Activated CD4-positive, alpha-beta T cell treated with anti-CD3 and anti-CD28 coated beads, Interleukin-2, amount 50 U/mL, for 16 hours (primary cell): Measurements from ENCODE around the gene APOC4.
"Not testable (repeated sequence)": the region's sequence is repeated elsewhere in the genome, so short reads cannot be mapped to it uniquely, and the experiment has no call there.

Source experiments
- DNase-seq: peaks from one replicate; pipeline ENCODE4 v3.0.0-alpha.2; 2020

APOC4 gene

GRCh38 chr19:44942067-44942571 is at the start of gene APOC4:
TSS of gene APOC4 (plus strand) at chr19:44942237. CDS start at chr19:44942278, 41 bp downstream.
- no peak for DNase-seq

- DNase-seq = no peak
Measured at GRCh38 chr19:44892932-44893331, 49.1 kb upstream of the APOC4 start.

- no peak for DNase-seq
Measured at GRCh38 chr19:44893332-44894051, 48.5 kb upstream of the APOC4 start.

GRCh38 chr19:44894052-44894400 is 48.0 kb upstream of the APOC4 start:
- DNase-seq = no peak

GRCh38 chr19:44894946-44895345 is 47.1 kb upstream of the APOC4 start:
- DNase-seq = no peak

- DNase-seq = no peak
Measured at GRCh38 chr19:44897835-44898234, 44.2 kb upstream of the APOC4 start.

GRCh38 chr19:44900328-44901244 is 41.5 kb upstream of the APOC4 start:
- no peak for DNase-seq

GRCh38 chr19:44903216-44903601 is 38.8 kb upstream of the APOC4 start:
- no peak for DNase-seq

- peak; percentile 78 for DNase-seq
Measured at GRCh38 chr19:44903602-44904425, 38.2 kb upstream of the APOC4 start.

GRCh38 chr19:44904426-44904994 is 37.5 kb upstream of the APOC4 start:
- DNase-seq = no peak

- DNase-seq = no peak
Measured at GRCh38 chr19:44905437-44906160, 36.4 kb upstream of the APOC4 start, which contains the start of gene APOE. TSS of gene APOE (plus strand) at chr19:44905796. CDS start at chr19:44906625, 829 bp downstream.

- no peak for DNase-seq
Measured at GRCh38 chr19:44907613-44908012, 34.4 kb upstream of the APOC4 start.

- DNase-seq = no peak
Measured at GRCh38 chr19:44908074-44908835, 33.8 kb upstream of the APOC4 start.

- DNase-seq = no peak
Measured at GRCh38 chr19:44908836-44909261, 33.2 kb upstream of the APOC4 start.

GRCh38 chr19:44909775-44910174 is 32.3 kb upstream of the APOC4 start:
- no peak for DNase-seq

GRCh38 chr19:44911896-44912295 is 30.1 kb upstream of the APOC4 start:
- DNase-seq = not testable (repeated sequence)

GRCh38 chr19:44912854-44913253 is 29.2 kb upstream of the APOC4 start:
- DNase-seq = no peak

- not testable (repeated sequence) for DNase-seq
Measured at GRCh38 chr19:44913512-44914432, 28.3 kb upstream of the APOC4 start.

- DNase-seq = peak; percentile 86
Measured at GRCh38 chr19:44914433-44915206, 27.4 kb upstream of the APOC4 start, which contains the start of gene APOC1. TSS of gene APOC1 (plus strand) at chr19:44914608. CDS start at chr19:44914892, 284 bp downstream.
